Measurements from ENCODE around the gene PSMC5. TPM values are rescaled to one million over a fixed set of nuclear protein-coding genes. Genes with fewer than 3 reads are reported as not detected.

PSMC5 gene
- total RNA-seq, 2 experiments from 2014 or later, result 176 to 179 TPM

DNA sequence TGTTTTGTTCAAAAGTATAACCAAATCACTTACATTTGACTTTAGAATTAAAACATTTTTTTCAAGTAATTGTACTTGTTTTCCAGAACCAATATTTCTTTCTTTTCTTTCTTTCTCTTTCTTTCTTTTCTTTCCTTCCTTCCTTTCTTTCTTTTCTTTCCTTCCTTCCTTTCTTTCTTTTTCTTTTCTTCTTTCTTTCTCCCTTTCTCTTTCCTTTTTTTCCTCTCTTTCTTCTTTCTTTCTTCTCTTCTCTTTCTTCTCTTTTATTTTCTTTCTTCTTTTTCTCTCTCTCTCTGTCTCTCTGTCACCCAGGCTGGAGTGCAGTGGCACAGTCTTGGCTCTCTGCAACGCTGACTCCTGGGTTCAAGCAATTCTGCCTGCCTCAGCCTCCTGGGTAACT, 26.4 kb upstream of the PSMC5 start:
- H3K27ac Mint-ChIP-seq, result no peak overlapping the region
- DNase-seq (no peak), ATAC-seq (no peak)
- ChIA-PET CTCF (no interaction called here), POLR2A (interaction anchor here (1.1 kb wide), 1 partner anchor 9 kb away, joined by 3 read pairs; no protein-coding TSS in a partner anchor)
- H3K36me3 Mint-ChIP-seq (ENCODE audit: low read depth), result peaks cover 63% of the 10 kb centered on the region
- H3K27me3 Mint-ChIP-seq (ENCODE audit: low read depth), result no peaks in the 10 kb centered on the region
- no peaks in the 10 kb centered on the region for H3K4me1 Mint-ChIP-seq (ENCODE audit: low read depth)
- H3K4me3 Mint-ChIP-seq, result no peak overlapping the region
- H3K9me3 Mint-ChIP-seq (ENCODE audit: insufficient read depth), result no peaks in the 10 kb centered on the region

DNA sequence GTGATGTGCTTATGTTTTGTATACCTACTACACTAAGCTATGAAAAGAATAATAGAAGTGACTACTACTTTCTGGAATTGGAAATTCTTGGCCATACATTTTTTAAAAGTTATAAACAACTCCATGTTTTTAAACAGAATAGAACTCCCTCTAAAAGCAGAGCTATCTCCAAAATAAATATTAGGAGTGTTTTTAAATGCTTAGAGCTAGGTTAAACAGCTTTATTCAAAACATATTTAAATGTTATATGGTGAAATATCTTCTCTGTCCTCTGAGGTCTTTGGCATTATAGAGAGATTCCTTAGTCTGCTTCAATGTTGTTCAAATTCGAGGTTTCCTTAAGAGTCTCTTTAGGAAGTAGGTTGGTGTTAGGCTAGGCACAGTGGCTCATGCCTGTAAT, 22.9 kb upstream of the PSMC5 start:
- Mint-ChIP-seq H3K27me3 (ENCODE audit: low read depth) (no peaks in the 10 kb centered on the region), H3K9me3 (ENCODE audit: insufficient read depth) (no peaks in the 10 kb centered on the region), H3K4me3 (no peak overlapping the region), H3K27ac (no peak overlapping the region), H3K4me1 (ENCODE audit: low read depth) (no peaks in the 10 kb centered on the region), H3K36me3 (ENCODE audit: low read depth) (peaks cover 63% of the 10 kb centered on the region)
- ChIA-PET POLR2A (interaction anchor here (0.9 to 1.5 kb wide), 2 partner anchors 17 to 29 kb away, joined by 3 to 5 read pairs; partner anchors contain the start of gene DDX42), CTCF (interaction anchor here (1.3 to 1.5 kb wide), 2 partner anchors 24 to 107 kb away, joined by 3 to 4 read pairs; no protein-coding TSS in a partner anchor)
- ATAC-seq (no peak), DNase-seq (no peak)

DNA sequence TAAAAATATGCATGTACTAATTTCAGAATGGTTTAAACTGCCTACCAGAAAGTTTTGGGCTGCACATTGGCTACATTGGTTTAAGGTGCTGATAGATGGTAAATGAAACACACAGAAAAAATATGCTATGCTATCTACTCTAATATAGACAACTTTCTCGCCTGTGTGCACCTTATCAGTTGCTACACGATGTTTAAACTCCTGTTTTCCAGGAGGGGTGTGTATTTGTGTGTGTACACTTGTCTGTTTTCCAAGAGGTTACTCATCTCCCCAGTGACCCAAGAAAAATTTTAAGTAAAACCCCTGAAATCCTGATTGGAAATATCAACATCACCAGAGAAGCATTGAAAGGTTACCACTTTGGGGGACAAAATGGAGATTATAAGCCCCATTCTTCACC, 21.6 kb upstream of the PSMC5 start:
- DNase-seq (no peak), ATAC-seq (no peak)
- H3K9me3 Mint-ChIP-seq (ENCODE audit: insufficient read depth), result no peaks in the 10 kb centered on the region
- peaks cover 63% of the 10 kb centered on the region for H3K36me3 Mint-ChIP-seq (ENCODE audit: low read depth)
- ChIA-PET CTCF (no interaction called here), POLR2A (no interaction called here)
- no peak overlapping the region for H3K27ac Mint-ChIP-seq
- no peaks in the 10 kb centered on the region for H3K27me3 Mint-ChIP-seq (ENCODE audit: low read depth)
- no peak overlapping the region for H3K4me3 Mint-ChIP-seq
- no peaks in the 10 kb centered on the region for H3K4me1 Mint-ChIP-seq (ENCODE audit: low read depth)

DNA sequence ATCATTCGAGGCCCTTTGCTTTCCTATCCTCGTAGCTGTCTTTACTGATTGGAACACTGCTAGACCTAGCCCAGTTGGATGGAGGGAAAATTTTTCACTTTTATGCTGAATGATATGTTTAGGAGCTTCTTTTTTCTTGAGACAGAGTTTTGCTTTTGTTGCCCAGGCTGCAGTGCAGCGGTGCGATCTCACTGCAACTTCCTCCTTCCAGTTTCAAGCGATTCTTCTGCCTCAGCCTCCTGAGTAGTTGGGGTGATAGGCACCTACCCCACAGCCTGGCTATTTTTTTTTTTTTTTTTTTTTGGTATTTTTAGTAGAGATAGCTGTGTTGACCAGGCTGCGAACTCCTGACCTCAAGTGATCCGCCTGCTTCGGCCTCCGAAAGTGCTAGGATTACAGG, 17.3 kb upstream of the PSMC5 start:
- Mint-ChIP-seq H3K9me3 (ENCODE audit: insufficient read depth) (no peaks in the 10 kb centered on the region), H3K4me3 (no peak overlapping the region), H3K4me1 (ENCODE audit: low read depth) (no peaks in the 10 kb centered on the region), H3K27me3 (ENCODE audit: low read depth) (no peaks in the 10 kb centered on the region), H3K27ac (no peak overlapping the region), H3K36me3 (ENCODE audit: low read depth) (peaks cover 78% of the 10 kb centered on the region)
- CTCF ChIA-PET, result interaction anchor here (0.9 to 1.4 kb wide), 5 partner anchors 18 to 111 kb away, joined by 3 to 5 read pairs (median 4); no protein-coding TSS in a partner anchor
- POLR2A ChIA-PET, result interaction anchor here (1.1 to 1.2 kb wide), 3 partner anchors 11 to 68 kb away, joined by 4 read pairs; no protein-coding TSS in a partner anchor
- no peak for DNase-seq
- ATAC-seq, result no peak

DNA sequence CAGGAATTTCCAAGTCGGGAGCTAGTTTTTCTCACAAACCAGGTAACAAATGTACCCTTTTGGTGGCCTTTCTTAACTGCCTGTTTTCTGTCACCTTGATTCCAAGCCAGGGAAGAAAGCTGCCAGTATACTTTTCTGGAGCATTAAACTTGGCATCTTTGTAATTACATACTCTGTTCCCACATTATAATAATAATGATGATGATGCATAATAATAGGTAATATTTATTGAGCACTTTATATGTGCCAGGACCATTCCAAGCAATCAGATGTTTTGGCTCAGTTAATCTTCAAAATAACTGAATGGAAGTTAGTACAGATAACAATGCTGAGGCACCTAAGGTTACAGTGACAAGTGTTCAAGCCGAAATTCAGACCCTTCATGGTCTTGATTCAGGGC, 11.1 kb upstream of the PSMC5 start:
- ChIA-PET POLR2A (interaction anchor here (0.8 kb wide), 1 partner anchor 118 kb away, joined by 3 read pairs; no protein-coding TSS in a partner anchor), CTCF (interaction anchor here (1.2 to 1.6 kb wide), 2 partner anchors 12 to 19 kb away, joined by 4 to 6 read pairs; no protein-coding TSS in a partner anchor)
- peaks cover 7% of the 10 kb centered on the region for H3K4me1 Mint-ChIP-seq (ENCODE audit: low read depth)
- no peak overlapping the region for H3K4me3 Mint-ChIP-seq
- no peaks in the 10 kb centered on the region for H3K9me3 Mint-ChIP-seq (ENCODE audit: insufficient read depth)
- H3K27me3 Mint-ChIP-seq (ENCODE audit: low read depth), result no peaks in the 10 kb centered on the region
- peaks cover 86% of the 10 kb centered on the region for H3K36me3 Mint-ChIP-seq (ENCODE audit: low read depth)
- H3K27ac Mint-ChIP-seq, result no peak overlapping the region
- DNase-seq, result no peak
- no peak for ATAC-seq

DNA sequence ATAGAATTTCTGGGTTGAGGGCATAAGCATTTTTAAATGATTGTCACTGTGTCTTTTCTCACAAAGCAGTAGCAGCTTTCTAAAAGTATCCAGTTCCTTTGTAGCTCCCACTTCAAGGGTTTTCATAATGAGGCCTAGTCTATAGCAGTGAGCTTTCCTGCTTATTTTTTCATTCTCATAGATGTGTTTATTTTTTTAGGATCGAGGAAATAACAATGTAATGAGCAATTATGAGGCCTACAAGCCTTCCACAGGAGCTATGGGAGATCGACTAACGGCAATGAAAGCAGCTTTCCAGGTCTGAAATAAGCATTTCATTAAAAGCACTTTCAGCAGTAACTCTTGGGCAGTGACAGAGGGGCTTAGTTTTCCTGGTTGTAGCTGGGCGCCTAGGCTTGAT, 10.6 kb upstream of the PSMC5 start:
- peaks cover 10% of the 10 kb centered on the region for H3K4me1 Mint-ChIP-seq (ENCODE audit: low read depth)
- no peak overlapping the region for H3K4me3 Mint-ChIP-seq
- POLR2A ChIA-PET, result no interaction called here
- peaks cover 85% of the 10 kb centered on the region for H3K36me3 Mint-ChIP-seq (ENCODE audit: low read depth)
- no peak for DNase-seq
- H3K9me3 Mint-ChIP-seq (ENCODE audit: insufficient read depth), result no peaks in the 10 kb centered on the region
- H3K27me3 Mint-ChIP-seq (ENCODE audit: low read depth), result no peaks in the 10 kb centered on the region
- ATAC-seq, result no peak
- CTCF ChIA-PET, result interaction anchor here (1.2 to 1.6 kb wide), 2 partner anchors 12 to 18 kb away, joined by 4 to 6 read pairs; no protein-coding TSS in a partner anchor
- H3K27ac Mint-ChIP-seq, result no peak overlapping the region

DNA sequence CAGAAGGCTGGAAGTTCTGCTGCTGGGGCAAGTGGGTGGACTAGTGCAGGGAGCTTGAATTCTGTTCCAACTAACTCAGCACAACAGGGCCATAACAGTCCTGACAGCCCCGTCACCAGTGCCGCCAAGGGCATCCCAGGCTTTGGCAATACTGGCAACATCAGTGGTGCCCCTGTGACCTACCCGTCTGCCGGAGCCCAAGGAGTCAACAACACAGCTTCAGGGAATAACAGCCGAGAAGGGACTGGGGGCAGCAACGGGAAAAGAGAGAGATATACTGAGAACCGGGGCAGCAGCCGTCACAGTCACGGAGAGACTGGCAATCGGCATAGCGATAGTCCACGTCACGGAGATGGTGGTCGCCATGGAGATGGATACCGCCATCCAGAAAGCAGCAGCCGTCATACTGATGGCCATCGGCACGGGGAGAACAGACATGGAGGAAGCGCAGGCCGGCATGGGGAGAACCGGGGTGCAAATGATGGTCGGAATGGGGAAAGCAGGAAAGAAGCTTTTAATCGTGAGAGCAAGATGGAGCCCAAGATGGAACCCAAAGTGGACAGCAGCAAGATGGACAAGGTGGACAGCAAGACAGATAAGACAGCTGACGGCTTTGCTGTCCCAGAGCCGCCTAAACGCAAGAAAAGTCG, 9.4 kb upstream of the PSMC5 start:
- no peaks in the 10 kb centered on the region for H3K9me3 Mint-ChIP-seq (ENCODE audit: insufficient read depth)
- ChIA-PET CTCF (interaction anchor here (0.9 kb wide), 1 partner anchor 10 kb away, joined by 3 read pairs; no protein-coding TSS in a partner anchor), POLR2A (interaction anchor here (0.9 kb wide), 1 partner anchor 45 kb away, joined by 6 read pairs; the partner anchor contains the start of gene CCDC47)
- ATAC-seq (no peak), DNase-seq (no peak)
- H3K27ac Mint-ChIP-seq, result no peak overlapping the region
- H3K4me3 Mint-ChIP-seq, result no peak overlapping the region
- no peaks in the 10 kb centered on the region for H3K27me3 Mint-ChIP-seq (ENCODE audit: low read depth)
- peaks cover 16% of the 10 kb centered on the region for H3K4me1 Mint-ChIP-seq (ENCODE audit: low read depth)
- peaks cover 85% of the 10 kb centered on the region for H3K36me3 Mint-ChIP-seq (ENCODE audit: low read depth)

DNA sequence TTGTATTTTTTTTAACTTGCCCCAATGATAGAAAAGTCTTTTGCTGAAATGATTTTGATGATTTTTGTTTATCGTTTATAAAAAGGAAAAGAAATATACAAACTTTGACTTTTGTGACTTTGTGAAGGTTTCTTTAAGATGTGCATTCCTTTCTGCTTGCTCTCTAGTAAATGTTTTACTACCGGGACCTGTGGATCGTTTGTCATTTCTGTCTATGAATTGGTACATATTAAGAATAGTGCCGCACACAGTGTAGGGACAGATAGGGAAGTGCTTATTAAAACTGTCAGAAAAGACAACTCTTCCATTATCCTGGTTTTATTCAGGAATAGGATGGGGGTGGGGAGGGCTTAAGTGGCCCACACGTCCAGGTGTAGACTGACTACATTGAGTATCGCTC, 8.1 kb upstream of the PSMC5 start:
- H3K27me3 Mint-ChIP-seq (ENCODE audit: low read depth), result no peaks in the 10 kb centered on the region
- POLR2A ChIA-PET, result interaction anchor here (0.5 to 1.8 kb wide), 2 partner anchors 12 to 208 kb away, joined by 4 to 7 read pairs; no protein-coding TSS in a partner anchor
- no peak for DNase-seq
- ATAC-seq, result no peak
- peak overlapping the region; percentile 41 for H3K27ac Mint-ChIP-seq
- peaks cover 26% of the 10 kb centered on the region for H3K4me1 Mint-ChIP-seq (ENCODE audit: low read depth)
- no peaks in the 10 kb centered on the region for H3K9me3 Mint-ChIP-seq (ENCODE audit: insufficient read depth)
- CTCF ChIA-PET, result interaction anchor here (1.4 to 1.5 kb wide), 2 partner anchors 9 to 15 kb away, joined by 3 to 5 read pairs; no protein-coding TSS in a partner anchor
- H3K4me3 Mint-ChIP-seq, result peak overlapping the region; percentile 25
- peaks cover 86% of the 10 kb centered on the region for H3K36me3 Mint-ChIP-seq (ENCODE audit: low read depth)

DNA sequence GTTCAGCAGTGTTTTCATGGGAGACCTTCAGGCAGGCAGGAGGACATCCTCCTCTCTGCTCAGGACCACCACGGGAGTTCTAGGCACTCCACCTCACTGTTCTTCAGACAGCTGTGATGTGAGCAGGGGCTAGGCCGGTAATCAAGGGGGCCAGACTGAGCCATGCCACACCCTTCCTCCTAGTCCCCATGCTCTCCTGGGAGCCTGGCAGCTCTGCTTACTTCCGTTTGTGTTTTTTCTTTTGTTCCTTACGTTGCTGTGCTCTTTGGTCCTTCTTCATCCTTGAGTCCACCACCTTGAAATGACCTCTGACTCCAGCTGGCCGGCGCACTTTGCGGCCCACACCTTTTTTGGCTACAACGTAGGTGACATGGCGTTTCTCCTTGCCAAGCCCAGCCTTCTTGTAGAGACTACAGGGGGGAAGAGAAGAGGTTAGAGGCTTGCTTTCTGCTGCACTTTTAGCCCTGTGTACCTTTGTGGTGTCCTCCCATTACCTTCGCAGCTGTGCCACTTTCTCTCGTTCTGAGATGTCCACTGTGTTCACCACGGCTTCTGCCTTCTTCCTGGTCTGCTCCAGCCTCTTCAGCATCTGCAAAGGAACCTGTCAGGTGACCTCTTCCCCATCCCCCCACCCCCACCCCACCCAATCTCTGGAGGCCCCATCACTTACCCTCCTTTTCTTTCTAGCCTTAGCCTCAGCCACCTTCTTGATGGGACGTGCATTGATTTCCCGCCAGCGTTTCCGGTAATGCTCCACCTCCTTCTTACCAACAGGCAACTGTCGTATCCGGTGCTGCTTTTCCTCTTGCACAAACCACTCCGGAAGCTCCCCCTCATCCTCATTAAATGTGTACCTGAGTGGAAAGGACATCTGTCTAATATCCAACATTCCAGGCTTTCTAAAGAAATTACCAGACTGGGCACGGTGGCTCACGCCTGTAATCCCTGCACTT, 7.4 kb upstream of the PSMC5 start:
- Mint-ChIP-seq H3K4me3 (peak overlapping the region; percentile 25), H3K36me3 (ENCODE audit: low read depth) (peaks cover 88% of the 10 kb centered on the region), H3K27ac (peak overlapping the region; percentile 72), H3K27me3 (ENCODE audit: low read depth) (no peaks in the 10 kb centered on the region), H3K9me3 (ENCODE audit: insufficient read depth) (no peaks in the 10 kb centered on the region), H3K4me1 (ENCODE audit: low read depth) (peaks cover 32% of the 10 kb centered on the region)
- ATAC-seq (no peak), DNase-seq (no peak)
- CTCF ChIA-PET, result interaction anchor here (1.0 to 1.6 kb wide), 5 partner anchors 8 to 69 kb away, joined by 3 to 5 read pairs (median 3); no protein-coding TSS in a partner anchor
- POLR2A ChIA-PET, result interaction anchor here (1.4 to 1.9 kb wide), 3 partner anchors 11 to 127 kb away, joined by 3 to 7 read pairs (median 5); no protein-coding TSS in a partner anchor

DNA sequence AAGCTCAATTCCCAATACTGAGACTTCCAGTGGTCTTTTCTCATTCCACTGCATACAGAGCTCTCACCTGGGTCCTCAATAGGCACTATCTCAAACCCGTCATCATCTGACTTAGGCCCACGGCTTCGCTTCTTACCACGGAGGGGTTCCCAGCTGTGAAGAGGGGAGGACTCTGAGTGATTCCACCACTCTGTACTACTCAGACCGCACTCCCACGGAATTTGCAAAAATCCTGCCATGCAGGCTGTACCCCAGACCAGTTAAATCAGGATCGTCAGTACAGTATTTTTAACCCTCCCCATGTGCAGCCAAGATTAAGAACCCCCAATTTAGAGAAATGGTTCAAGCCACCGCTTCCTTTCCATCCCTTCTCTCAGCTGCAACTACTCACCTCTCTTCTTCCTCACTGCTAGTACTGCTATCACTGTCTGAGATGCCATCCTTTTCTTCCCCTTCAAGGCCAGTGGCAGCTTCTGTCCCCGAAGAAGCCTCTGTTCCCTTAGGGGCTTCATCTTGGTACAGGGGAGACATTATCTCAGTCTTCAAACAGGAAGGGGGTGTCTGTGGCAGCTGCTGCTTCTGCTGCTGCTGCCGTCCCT, 6.2 kb upstream of the PSMC5 start:
- H3K27ac Mint-ChIP-seq, result peak overlapping the region; percentile 74
- H3K36me3 Mint-ChIP-seq (ENCODE audit: low read depth), result peaks cover 88% of the 10 kb centered on the region
- H3K4me3 Mint-ChIP-seq, result peak overlapping the region; percentile 54
- H3K4me1 Mint-ChIP-seq (ENCODE audit: low read depth), result peaks cover 44% of the 10 kb centered on the region
- no peaks in the 10 kb centered on the region for H3K27me3 Mint-ChIP-seq (ENCODE audit: low read depth)
- H3K9me3 Mint-ChIP-seq (ENCODE audit: insufficient read depth), result no peaks in the 10 kb centered on the region
- ATAC-seq (no peak), DNase-seq (no peak)
- ChIA-PET CTCF (interaction anchor here (1.0 to 1.6 kb wide), 3 partner anchors 9 to 68 kb away, joined by 3 to 4 read pairs (median 3); no protein-coding TSS in a partner anchor), POLR2A (interaction anchor here (0.6 to 1.9 kb wide), 6 partner anchors 11 to 128 kb away, joined by 3 to 5 read pairs (median 4); no protein-coding TSS in a partner anchor)

DNA sequence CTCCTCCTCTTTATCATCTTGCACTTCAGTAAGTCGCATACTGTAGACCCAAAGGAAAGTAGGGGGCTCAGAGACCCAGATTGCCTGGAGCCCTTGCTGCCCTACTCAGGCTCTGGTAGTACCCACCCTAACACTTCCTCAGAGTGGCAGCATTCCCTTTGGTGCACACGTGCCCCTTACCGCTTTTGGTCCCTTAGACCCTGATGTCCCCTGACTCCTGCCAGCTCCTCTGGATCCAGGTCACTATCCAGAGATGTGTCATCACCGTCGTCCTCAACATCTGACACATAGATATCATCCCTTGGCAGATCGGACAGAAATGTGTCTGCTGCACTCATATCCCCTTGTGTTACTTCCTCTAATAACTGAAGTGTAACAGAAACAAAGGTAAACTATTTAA, 5.4 kb upstream of the PSMC5 start:
- H3K4me1 Mint-ChIP-seq (ENCODE audit: low read depth), result peaks cover 50% of the 10 kb centered on the region
- no peak overlapping the region for H3K4me3 Mint-ChIP-seq
- DNase-seq, result peak; percentile 12
- ChIA-PET POLR2A (interaction anchor here (0.6 to 1.5 kb wide), 4 partner anchors 13 to 129 kb away, joined by 3 to 4 read pairs (median 3); no protein-coding TSS in a partner anchor), CTCF (interaction anchor here (1.6 kb wide), 1 partner anchor 13 kb away, joined by 4 read pairs; no protein-coding TSS in a partner anchor)
- peaks cover 87% of the 10 kb centered on the region for H3K36me3 Mint-ChIP-seq (ENCODE audit: low read depth)
- no peak for ATAC-seq
- H3K27me3 Mint-ChIP-seq (ENCODE audit: low read depth), result no peaks in the 10 kb centered on the region
- H3K9me3 Mint-ChIP-seq (ENCODE audit: insufficient read depth), result no peaks in the 10 kb centered on the region
- peak overlapping the region; percentile 48 for H3K27ac Mint-ChIP-seq

Data from activated CD8-positive, alpha-beta T cell treated with anti-CD3 and anti-CD28 coated beads, Interleukin-2, amount 10 ng/mL, durations not matched to agents 7 days and 5 days (primary cell).